Fibroblast of lung (primary cell): Measurements from ENCODE around the gene TAS2R9.

Experiments used
- EZH2 ChIP-seq: IDR thresholded peaks from 2 replicates; pipeline ENCODE4 v1.5.1; 2012; ENCODE audit warnings: low read length, control low read depth, mild to moderate bottlenecking; ENCODE audit errors: missing control alignments
- TF ChIP-seq, protein P1 (sequence below), 2 donors: IDR thresholded peaks in 1 of 2; conservative IDR thresholded peaks in 1 of 2; 1 replicate in 1 of 2; 2 replicates in 1 of 2; pipeline ENCODE4 v1.5.1; 2011 to 2012; ENCODE audit warnings: low read length in 2 of 2, control low read depth in 1 of 2, inconsistent platforms in 1 of 2, low read depth in 1 of 2, mild to moderate bottlenecking in 1 of 2

DNA sequence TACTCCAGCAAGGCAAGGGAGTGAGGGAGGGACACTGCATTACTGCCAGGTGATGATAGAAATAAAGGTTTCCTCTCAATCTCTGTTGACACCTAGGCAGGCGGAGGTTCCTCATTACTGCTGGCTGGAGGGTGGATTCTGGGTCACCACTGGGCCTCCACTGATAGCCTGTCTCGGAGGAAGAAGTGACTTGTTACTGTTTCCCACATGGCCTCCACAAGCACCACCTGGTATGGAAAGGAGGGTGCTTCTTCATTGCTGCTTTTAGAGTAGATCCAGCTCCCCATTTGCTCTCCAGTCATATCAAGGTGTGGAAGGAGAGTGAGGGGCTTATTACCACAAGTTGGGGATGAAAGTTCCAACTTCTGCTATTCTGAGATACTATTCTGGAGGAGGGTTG lies 32.9 kb upstream of the TAS2R9 start:
- TF ChIP-seq, protein P1, sequence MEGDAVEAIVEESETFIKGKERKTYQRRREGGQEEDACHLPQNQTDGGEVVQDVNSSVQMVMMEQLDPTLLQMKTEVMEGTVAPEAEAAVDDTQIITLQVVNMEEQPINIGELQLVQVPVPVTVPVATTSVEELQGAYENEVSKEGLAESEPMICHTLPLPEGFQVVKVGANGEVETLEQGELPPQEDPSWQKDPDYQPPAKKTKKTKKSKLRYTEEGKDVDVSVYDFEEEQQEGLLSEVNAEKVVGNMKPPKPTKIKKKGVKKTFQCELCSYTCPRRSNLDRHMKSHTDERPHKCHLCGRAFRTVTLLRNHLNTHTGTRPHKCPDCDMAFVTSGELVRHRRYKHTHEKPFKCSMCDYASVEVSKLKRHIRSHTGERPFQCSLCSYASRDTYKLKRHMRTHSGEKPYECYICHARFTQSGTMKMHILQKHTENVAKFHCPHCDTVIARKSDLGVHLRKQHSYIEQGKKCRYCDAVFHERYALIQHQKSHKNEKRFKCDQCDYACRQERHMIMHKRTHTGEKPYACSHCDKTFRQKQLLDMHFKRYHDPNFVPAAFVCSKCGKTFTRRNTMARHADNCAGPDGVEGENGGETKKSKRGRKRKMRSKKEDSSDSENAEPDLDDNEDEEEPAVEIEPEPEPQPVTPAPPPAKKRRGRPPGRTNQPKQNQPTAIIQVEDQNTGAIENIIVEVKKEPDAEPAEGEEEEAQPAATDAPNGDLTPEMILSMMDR (conservative IDR thresholded peaks at IDR 0.05 in 1 of 2, IDR thresholded peaks at IDR 0.05 in 1 of 2; ENCODE audit: low read depth in 1 of 2, low read length in 2 of 2) = no peak
- TF ChIP-seq EZH2 = no peak
